GM12878 (cell line): Measurements from ENCODE around the gene HOXC13. TPM values are rescaled to one million over a fixed set of nuclear protein-coding genes. Genes with fewer than 3 reads are reported as not detected.

Source experiments
- ATAC-seq: fragments of 200-7000 bp; cut with Tn5 transposase; 3 replicates; pipeline ENCODE4 v1.9.1; 2020; ENCODE audit warnings: mild to moderate bottlenecking, moderate library complexity
- BruUV-seq: library from RNA; stranded (reverse); fragments of 400-500 nt; replicated peaks from 2 replicates; lab custom pipeline; 2021; lab: Mats Ljungman, UMichigan
- CTCF ChIA-PET: fragments of 300-600 bp; sonication (Branson Sonifier 250); formaldehyde crosslinking; extraction: SDS; loops from one replicate; lab custom pipeline; 2021; ENCODE audit warnings: inconsistent platforms; lab: Yijun Ruan, JAX
- POLR2A ChIA-PET: fragments of 350-600 bp; formaldehyde crosslinking; extraction: SDS; loops from one replicate; lab custom pipeline; 2021; ENCODE audit warnings: inconsistent platforms; lab: Charles Lee
- RAD21 ChIA-PET: fragments of 300-600 bp; sonication (Branson Sonifier 250); formaldehyde crosslinking; loops from one replicate; lab custom pipeline; 2023; ENCODE audit warnings: antibody characterized with exemption; ENCODE audit not compliant: unreplicated experiment; lab: Charles Lee
- SMC1A ChIA-PET: fragments of 300-600 bp; sonication (Branson Sonifier 250); formaldehyde crosslinking; loops from one replicate; lab custom pipeline; 2023; ENCODE audit not compliant: unreplicated experiment, uncharacterized antibody; lab: Charles Lee
- DNase-seq: peaks from one replicate; pipeline ENCODE4 v3.0.0-alpha.2; 2011; ENCODE audit warnings: low read depth, low spot score
- FAIRE-seq: peaks from 3 replicates; lab custom pipeline; 2011; peaks lifted over from hg19 to GRCh38; lab: Jason Lieb, UNC
- H2AFZ ChIP-seq: 2 replicates; pipeline ENCODE4 v1.6.0; 2011; ENCODE audit warnings: low read depth, low read length, control low read depth; ENCODE audit not compliant: control insufficient read depth
- H3K27ac ChIP-seq: 2 replicates; pipeline ENCODE4 v1.5.1; 2011; ENCODE audit warnings: control low read depth; ENCODE audit not compliant: control insufficient read depth, insufficient read depth
- H3K27me3 ChIP-seq, 2 experiments: replicated peaks in 1 of 2; 2 replicates each; pipeline versions ENCODE4 v1.6.0 to v1.6.1; 2011; ENCODE audit warnings: low read length in 1 of 2; ENCODE audit not compliant: control insufficient read depth in 2 of 2, insufficient read depth in 2 of 2
- H3K36me3 ChIP-seq, 2 experiments: 2 replicates each; pipeline ENCODE4 v1.5.1; 2011; ENCODE audit warnings: low read length in 1 of 2; ENCODE audit not compliant: control insufficient read depth in 2 of 2, insufficient read depth in 2 of 2
- H3K4me1 ChIP-seq: 2 replicates; pipeline ENCODE4 v1.6.1; 2011; ENCODE audit warnings: mild to moderate bottlenecking, low read length, moderate library complexity, mixed read lengths; ENCODE audit not compliant: control insufficient read depth, insufficient read depth
- H3K4me2 ChIP-seq: 2 replicates; pipeline ENCODE4 v1.6.0; 2011; ENCODE audit warnings: control low read depth; ENCODE audit not compliant: control insufficient read depth, insufficient read depth
- H3K4me3 ChIP-seq: fragments of 200-600 bp; sonication (generic); 2 replicates; pipeline ENCODE4 v1.5.1; 2016
- H3K79me2 ChIP-seq: 2 replicates; pipeline ENCODE4 v1.6.0; 2011; ENCODE audit warnings: low read length; ENCODE audit not compliant: control insufficient read depth, insufficient read depth
- H3K9ac ChIP-seq: 2 replicates; pipeline ENCODE4 v1.8.0; 2011; ENCODE audit warnings: low read length, control low read depth, mixed read lengths; ENCODE audit not compliant: control insufficient read depth, insufficient read depth
- H3K9me3 ChIP-seq: replicated peaks from 3 replicates; pipeline ENCODE4 v1.5.1; 2011; ENCODE audit warnings: mild to moderate bottlenecking, low read length; ENCODE audit not compliant: control insufficient read depth, insufficient read depth
- H4K20me1 ChIP-seq: 2 replicates; pipeline ENCODE4 v1.6.0; 2011; ENCODE audit not compliant: control insufficient read depth, insufficient read depth
- ATF2 ChIP-seq: IDR thresholded peaks from 2 replicates; pipeline ENCODE4 v1.6.1; 2012; ENCODE audit warnings: low read length, inconsistent platforms
- BCL3 ChIP-seq: IDR thresholded peaks from 2 replicates; pipeline ENCODE4 v1.6.1; 2011; ENCODE audit warnings: borderline replicate concordance, low read depth, mild to moderate bottlenecking, moderate library complexity, low read length; ENCODE audit not compliant: insufficient read depth, poor library complexity, severe bottlenecking
- CREB1 ChIP-seq: IDR thresholded peaks from 2 replicates; pipeline ENCODE4 v1.6.1; 2012; ENCODE audit warnings: low read depth, mild to moderate bottlenecking, inconsistent platforms
- CUX1 ChIP-seq: IDR thresholded peaks from 2 replicates; pipeline ENCODE4 v1.6.1; 2012; ENCODE audit warnings: improper control_type of control experiment, low read depth, low read length; ENCODE audit not compliant: insufficient replicate concordance
- DPF2 ChIP-seq: fragments of 450-650 bp; IDR thresholded peaks from 2 replicates; pipeline ENCODE4 v1.6.1; 2017; ENCODE audit warnings: mild to moderate bottlenecking
- ESRRA ChIP-seq: IDR thresholded peaks from 2 replicates; pipeline ENCODE4 v1.6.1; 2012; ENCODE audit warnings: mild to moderate bottlenecking, low read length, improper control_type of control experiment
- EZH2 ChIP-seq: IDR thresholded peaks from 2 replicates; pipeline ENCODE4 v1.6.1; 2012; ENCODE audit warnings: low read depth, mild to moderate bottlenecking, control low read depth, inconsistent platforms, low read length, borderline replicate concordance; ENCODE audit not compliant: control insufficient read depth
- NFIC ChIP-seq: IDR thresholded peaks from 2 replicates; pipeline ENCODE4 v1.6.1; 2012; ENCODE audit warnings: low read depth, mild to moderate bottlenecking, inconsistent platforms, low read length, moderate library complexity
- NR2C1 ChIP-seq: fragments of 450-650 bp; IDR thresholded peaks from 2 replicates; pipeline ENCODE4 v1.6.1; 2017; ENCODE audit warnings: antibody characterized with exemption, mild to moderate bottlenecking, moderate library complexity
- RUNX3 ChIP-seq: IDR thresholded peaks from 2 replicates; pipeline ENCODE4 v1.6.1; 2012; ENCODE audit warnings: low read length, inconsistent platforms
- SIX5 ChIP-seq: IDR thresholded peaks from 2 replicates; pipeline ENCODE4 v1.6.1; 2011; ENCODE audit warnings: mild to moderate bottlenecking, low read depth, low read length, moderate library complexity; ENCODE audit not compliant: severe bottlenecking
- STAT3 ChIP-seq: IDR thresholded peaks from 2 replicates; pipeline ENCODE4 v1.6.1; 2011; ENCODE audit warnings: low read depth, low read length, improper control_type of control experiment
- ZNF24 ChIP-seq: fragments of 450-650 bp; IDR thresholded peaks from 2 replicates; pipeline ENCODE4 v1.6.1; 2017; ENCODE audit warnings: antibody characterized with exemption, mild to moderate bottlenecking
- WGBS: methylation state at CpG from one replicate; pipeline ENCODE4 v1.1.6; 2016; ENCODE audit warnings: low lambda C conversion rate; ENCODE audit not compliant: insufficient replicate concordance, insufficient coverage; ENCODE audit errors: missing lambda C conversion rate; 5-methylcytosine and 5-hydroxymethylcytosine counted together
- in situ Hi-C: fragments of 300-500 bp; cut with MboI; formaldehyde crosslinking; loops from 9 replicates; pipeline ENCODE4 v1.14.3; 2018; ENCODE audit warnings: mixed read lengths
- intact Hi-C: fragments of 100-400 bp; cut with micrococcal nuclease; formaldehyde crosslinking; loops from one replicate; pipeline ENCODE4 v1.14.2; 2022; ENCODE audit not compliant: unreplicated experiment
- polyA plus RNA-seq, 11 experiments: library from polyadenylated mRNA; depleted of rRNA in 4 of 11; unstranded in 6 of 11; stranded (reverse) in 5 of 11; fragments of >200 nt; fragmentation: Nextera tagmentation in 4 of 11; fragmentation: Illumina TruSeq in 1 of 11; extraction: Ambion mirVana in 4 of 11; extraction: Trizol in 1 of 11; gene quantifications; 1 replicate in 1 of 11; 2 replicates in 10 of 11; pipeline versions ENCODE4 v1.2.1 to v1.2.3, GENCODE V29; 2011 to 2016; ENCODE audit warnings: inconsistent platforms in 2 of 11, missing spikeins in 2 of 11, low read depth in 1 of 11
- total RNA-seq, 4 experiments: library from RNA; depleted of rRNA in 3 of 4; stranded (reverse); fragments of >200 nt in 3 of 4; fragmentation: Illumina TruSeq in 1 of 4; extraction: Trizol in 1 of 4; gene quantifications; 2 replicates each; pipeline versions ENCODE4 v1.2.1 to v1.2.3, GENCODE V29; 2013 to 2021

Gene HOXC13
- total and polyA plus RNA-seq, 10 of the 15 experiments (the other 5 are each of a cell fraction or from before 2014, with no cell fraction given): not detected

DNA sequence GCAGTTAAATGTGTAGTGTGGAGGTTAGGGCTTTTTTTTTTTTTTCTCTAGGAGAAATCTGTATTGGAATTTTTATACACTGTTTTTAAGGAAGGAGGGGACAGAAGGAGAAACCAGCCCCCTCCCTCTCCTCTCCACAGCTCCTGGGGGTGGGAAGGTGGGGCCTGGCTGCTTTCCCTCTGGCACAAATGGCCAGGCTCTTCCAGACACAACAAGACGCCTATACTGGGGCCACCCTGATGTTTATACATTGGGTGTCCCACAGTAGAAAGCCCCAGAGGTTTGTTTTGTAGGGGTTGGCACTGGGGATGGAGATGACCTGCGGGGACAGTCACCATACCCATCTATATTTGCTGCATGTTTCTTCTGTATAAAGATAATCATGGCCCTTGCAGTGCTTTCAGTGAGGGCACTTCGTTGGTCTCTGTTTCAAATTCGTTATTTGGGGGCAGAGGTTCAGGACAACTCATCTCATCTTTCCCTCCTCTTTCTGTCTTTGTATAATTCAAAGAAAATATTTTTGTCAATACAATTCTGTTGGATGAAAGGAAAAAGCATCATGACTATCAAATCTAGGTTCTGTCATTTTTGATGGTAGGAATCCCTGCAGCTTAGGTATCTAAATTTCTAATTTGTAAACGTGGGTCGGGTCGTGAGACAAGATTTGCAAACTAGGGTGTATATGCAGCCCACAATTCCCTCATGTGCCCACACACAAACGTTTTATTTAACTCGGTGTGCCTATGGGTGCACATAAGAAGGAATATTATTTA is 38.4 kb downstream of the HOXC13 start (continued):
- TF ChIP-seq ATF2 (no peak), NR2C1 (no peak), ESRRA (no peak), DPF2 (no peak)

- Histone ChIP-seq H3K27me3 (peaks cover 24 to 32% of the 10 kb centered on the region in 2 experiments), H2AFZ (no peak overlapping the region), H3K36me3 (no peaks in the 10 kb centered on the region), H4K20me1 (no peaks in the 10 kb centered on the region), H3K4me3 (no peak overlapping the region), H3K27ac (no peak overlapping the region), H3K4me2 (peak overlapping the region; percentile 25), H3K4me1 (peaks cover 22% of the 10 kb centered on the region), H3K79me2 (no peaks in the 10 kb centered on the region), H3K9me3 (no peaks in the 10 kb centered on the region; the same call in 1 of the 3 replicates), H3K9ac (no peak overlapping the region)
- 6% methylated on average over 11 of the region's 11 CpGs for WGBS
- in situ Hi-C loops (no loop called here), intact Hi-C loops (no loop called here)
- BruUV-seq: no TSS peak
- DNase-seq (no peak), FAIRE-seq (no peak), ATAC-seq (peak; percentile 77)
- POLR2A ChIA-PET: no interaction called here
- SMC1A ChIA-PET: interaction anchor here (0.7 kb wide), 1 partner anchor 10 kb away, joined by 3 read pairs; no protein-coding TSS in a partner anchor
- CTCF ChIA-PET: no interaction called here
- RAD21 ChIA-PET: no interaction called here
- no peak for TF ChIP-seq NFIC
- TF ChIP-seq ZNF24: no peak
- TF ChIP-seq BCL3: no peak
- TF ChIP-seq CUX1: no peak
- no peak for TF ChIP-seq EZH2
- no peak for TF ChIP-seq CREB1
- TF ChIP-seq SIX5: no peak
- no peak for TF ChIP-seq STAT3
- TF ChIP-seq RUNX3: peak; percentile 52
Measured at GRCh38 chr12:53977596-53978445, 39.2 kb downstream of the HOXC13 start.
